ENCODE measurements around the gene AFF3. TPM values are rescaled to one million over a fixed set of nuclear protein-coding genes. Genes with fewer than 3 reads are reported as not detected.

The AFF3 gene
- total RNA-seq, 1 donor from 2014 or later, result 7.6 TPM

DNA sequence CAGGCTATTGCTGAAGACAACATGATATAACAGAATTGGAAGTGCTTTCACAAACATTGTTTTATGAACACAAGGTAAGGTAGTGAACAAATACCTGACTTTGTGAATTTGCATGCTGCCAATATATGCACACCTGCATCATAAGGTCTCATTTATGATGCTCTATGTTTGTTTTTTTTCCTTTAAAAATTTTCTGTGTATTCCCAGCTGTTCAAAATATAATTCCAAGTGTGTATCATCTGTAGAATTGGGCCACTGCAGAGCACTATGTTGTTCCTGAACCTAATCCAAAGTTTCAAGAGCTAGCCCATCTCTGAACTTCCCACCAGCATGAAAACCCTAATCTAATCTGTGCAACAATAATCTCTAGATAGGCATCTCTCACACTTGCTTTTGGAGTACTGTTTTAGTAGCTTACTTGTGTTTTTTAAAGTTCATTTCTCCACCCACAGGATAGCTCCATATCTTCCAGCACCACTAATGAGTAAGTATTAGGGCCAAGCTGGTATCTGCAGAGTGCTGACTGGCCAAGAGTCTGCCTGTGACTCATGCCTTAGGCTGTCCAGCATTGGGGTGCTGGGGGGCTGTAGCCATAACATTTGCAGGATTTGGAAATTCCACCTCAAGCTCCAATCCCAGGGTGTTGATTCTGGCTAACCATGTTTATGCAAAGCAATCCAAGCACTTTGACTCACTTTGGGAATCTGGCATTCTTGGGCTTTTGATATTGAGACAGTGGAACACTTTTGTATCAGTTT is 444.4 kb downstream of the AFF3 start:
- peak; percentile 82 for ATAC-seq (ENCODE audit: poor library complexity)
- peak; percentile 60 for DNase-seq
- intact Hi-C loops (cut with DNase I), result no loop called here

DNA sequence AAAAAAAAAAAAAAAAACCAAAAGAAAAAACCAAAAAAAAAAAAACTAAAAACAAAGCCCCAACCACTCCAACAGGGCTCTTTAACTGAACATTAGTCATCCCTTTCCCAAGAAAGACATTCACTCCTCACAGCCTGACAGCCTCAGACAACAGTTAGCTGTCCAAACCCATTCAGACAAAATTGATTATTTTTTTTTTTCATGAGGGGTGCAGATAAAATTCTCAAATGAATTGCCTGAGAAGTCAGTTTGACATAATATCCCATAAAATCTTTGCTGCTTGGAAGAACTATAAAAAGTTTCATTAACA is 446.5 kb downstream of the AFF3 start:
- ATAC-seq (ENCODE audit: poor library complexity), result no peak
- intact Hi-C loops (cut with DNase I), result no loop called here
- no peak for DNase-seq

DNA sequence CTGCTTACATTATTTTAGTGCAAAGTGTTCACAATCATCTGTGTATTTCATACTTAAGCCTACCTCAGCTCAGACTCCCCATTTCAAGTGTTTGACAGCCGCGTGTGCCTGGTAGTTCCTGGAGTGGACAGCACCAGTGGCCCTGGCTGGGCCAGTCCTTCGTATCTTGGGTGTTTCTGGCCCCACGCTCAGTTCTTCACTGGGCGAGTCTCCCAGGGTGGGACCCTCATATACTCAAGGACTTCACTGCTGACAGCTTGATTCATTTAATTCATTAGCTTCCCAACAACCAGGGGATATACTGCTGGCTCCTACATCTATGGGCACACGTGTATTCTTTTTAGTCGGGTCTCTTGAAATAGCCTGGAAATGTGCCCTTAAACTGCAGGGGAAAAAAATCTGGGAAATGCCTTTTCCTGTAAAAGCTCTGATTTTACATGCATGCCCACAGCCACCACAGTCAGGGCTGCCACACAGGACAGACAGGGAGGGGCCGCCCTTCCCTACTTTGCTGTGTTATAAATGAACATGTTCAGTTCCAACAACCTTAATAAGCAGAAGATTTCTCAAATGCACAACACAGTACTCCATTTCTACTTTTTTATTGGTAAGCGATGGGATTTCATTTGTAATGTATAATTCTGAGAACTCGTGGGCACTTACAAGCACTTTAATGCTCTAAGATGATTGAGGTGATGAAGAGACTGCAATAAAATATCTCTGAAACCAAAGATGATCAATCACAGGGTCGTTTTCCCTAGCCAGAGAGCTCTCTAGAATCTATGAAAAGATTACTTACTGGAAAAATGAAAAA is 447.1 kb downstream of the AFF3 start:
- DNase-seq (no peak), ATAC-seq (ENCODE audit: poor library complexity) (no peak)
- intact Hi-C loops (cut with DNase I), result no loop called here

- ATAC-seq (ENCODE audit: poor library complexity) (peak; percentile 21), DNase-seq (no peak)
- intact Hi-C loops (cut with DNase I), result no loop called here
Measured at GRCh38 chr2:99694331-99694730, 448.1 kb downstream of the AFF3 start.

DNA sequence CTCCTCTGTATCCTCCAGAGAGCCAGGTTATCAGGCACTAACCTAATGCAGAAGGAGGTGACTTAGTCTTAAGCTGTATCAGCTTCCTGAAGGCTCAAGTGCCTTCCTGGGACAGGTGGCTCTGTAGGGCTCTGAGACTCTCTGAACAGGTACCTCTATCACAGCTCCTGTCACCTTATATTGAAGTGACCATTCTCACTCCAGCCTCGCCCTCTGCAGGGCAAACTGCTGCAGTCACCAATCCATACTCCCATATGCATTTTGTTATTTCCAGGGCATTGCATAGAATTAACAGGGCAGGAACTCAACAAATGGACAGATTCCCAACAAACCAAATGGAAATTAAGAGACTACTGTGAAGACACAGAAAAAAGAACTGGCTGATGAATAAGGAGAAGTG is 449.6 kb downstream of the AFF3 start:
- no peak for ATAC-seq (ENCODE audit: poor library complexity)
- DNase-seq, result no peak
- intact Hi-C loops (cut with DNase I), result no loop called here

DNA sequence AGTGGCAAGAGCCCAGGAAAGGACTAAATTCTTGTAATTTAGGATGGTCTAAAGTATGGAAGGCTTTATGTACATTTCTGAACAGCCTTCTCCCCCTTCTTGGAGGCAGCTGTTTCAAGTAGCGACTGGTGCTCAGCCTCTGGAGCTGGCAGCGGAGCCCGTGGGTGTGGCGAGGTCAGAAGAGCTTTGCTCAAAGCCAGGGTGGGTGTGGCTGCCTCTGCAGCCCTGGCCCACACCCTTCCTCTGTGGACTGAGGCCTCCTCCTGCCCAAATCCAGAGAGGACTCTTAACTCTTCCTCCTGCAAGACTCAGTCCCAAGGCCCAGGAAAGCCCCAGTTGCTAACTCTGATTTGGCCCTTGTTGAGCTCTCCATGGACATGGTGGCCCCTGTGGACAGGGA is 450.5 kb downstream of the AFF3 start:
- DNase-seq (peak; percentile 86), ATAC-seq (ENCODE audit: poor library complexity) (peak; percentile 87)
- intact Hi-C loops (cut with DNase I), result no loop called here

DNA sequence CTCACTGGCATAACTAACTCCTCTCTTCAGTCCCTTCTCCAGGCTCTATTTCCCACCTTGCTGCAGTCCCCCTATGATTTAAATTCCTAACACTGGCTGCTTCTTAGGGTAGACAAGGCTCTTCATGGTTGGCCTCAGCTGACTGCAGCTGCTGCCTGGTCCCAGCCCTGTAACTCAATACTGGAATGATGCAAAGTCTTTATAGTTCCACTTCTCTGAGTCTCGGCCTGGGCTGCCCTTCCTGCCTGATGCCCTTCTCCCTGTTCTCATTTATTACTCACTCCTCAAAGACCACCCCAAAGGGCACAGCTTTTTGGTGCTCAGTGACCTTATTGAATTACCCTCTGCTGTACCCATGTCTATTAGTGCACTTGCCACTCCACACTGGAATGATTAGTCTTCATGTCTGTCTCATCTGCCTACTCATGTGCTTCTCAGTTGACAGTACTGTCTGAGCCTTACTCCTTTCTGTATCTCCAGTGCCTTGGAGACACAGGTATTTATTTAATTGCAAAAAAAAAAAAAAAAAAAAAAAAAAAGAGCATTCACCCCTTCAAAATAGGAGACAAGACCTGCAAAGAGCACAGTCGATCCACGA is 453.1 kb downstream of the AFF3 start:
- no peak for ATAC-seq (ENCODE audit: poor library complexity)
- no peak for DNase-seq
- intact Hi-C loops (cut with DNase I), result no loop called here

- ATAC-seq (ENCODE audit: poor library complexity), result no peak
- intact Hi-C loops (cut with DNase I), result no loop called here
- DNase-seq, result no peak
Measured at GRCh38 chr2:99688699-99689098, 453.7 kb downstream of the AFF3 start.

DNA sequence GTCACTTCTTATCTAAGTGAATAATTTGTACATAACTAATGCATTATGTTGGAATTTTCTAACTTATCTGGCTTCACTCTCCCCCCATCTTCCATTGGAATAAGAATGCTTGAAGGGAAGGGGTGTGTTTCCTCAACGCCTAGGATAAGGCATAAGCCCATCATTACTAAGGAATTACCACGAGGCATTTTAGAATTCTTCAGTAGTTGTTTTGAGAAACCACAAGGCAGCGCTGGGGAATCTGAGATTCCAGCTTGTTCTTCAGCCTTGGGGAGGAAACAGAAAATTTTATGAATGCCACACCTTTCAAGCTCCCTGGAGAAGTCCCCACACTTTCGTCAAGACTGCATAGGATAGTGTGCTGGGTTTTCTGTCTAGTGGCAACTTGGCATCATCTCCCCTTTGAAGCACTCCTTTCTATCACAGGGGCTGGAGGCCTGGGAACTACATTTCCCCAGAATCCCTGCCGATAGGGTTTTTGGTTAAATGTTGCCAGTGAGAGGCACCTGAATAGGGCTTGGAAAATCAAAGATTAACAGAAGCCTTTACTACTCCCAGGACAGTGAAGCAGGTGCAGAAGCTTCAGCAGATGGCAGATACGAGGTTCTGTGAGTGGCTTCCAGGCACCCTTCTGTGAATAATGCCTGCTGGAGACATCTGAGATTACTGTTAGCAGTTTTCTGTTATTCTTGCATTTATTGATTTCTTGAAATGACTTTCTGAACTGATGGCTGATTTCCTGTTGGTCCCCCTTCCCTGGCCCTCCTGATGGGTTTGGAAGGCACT is 459.9 kb downstream of the AFF3 start:
- ATAC-seq (ENCODE audit: poor library complexity) (no peak), DNase-seq (no peak)
- intact Hi-C loops (cut with DNase I), result no loop called here

DNA sequence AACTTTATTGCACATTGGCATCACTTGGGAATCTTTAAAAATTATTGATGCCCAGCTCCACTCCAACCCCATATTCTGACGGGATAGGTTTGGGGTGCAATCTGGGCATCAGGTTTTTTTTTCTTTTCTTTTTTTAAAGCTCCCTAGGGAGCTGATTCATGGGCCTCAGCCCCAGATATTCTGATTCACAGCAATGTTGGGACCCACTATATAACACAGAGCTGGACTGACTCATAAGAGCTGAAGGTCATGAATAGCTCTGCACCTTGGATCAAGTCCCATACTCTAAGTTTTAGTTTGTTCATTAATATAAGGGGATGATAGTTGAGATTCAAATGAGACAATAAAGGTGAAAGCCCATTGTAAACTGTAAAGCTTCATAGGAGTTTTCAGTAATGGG is 461.4 kb downstream of the AFF3 start:
- DNase-seq, result no peak
- ATAC-seq (ENCODE audit: poor library complexity), result peak; percentile 40
- intact Hi-C loops (cut with DNase I), result no loop called here

- ATAC-seq (ENCODE audit: poor library complexity) (peak; percentile 63), DNase-seq (no peak)
- intact Hi-C loops (cut with DNase I), result no loop called here
Measured at GRCh38 chr2:99679518-99679917, 462.9 kb downstream of the AFF3 start.

DNA sequence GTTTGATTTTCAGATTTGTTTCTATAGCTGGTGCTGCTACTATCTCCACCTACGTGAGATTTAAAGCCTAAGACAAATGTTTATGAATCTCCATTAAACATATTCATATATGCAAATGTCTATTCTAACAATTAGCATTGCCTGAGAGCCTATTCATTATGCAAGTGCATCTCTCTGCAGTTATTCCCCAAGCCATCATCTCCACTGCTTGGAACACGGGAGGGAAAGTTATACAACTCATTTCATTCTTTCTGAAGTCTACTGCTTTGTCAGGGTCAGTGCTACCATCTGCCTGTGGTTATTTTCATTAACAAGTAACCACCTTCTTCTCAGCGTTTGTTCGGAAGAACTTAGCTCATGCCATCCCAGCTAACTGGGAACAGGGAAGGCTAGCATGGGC is 463.8 kb downstream of the AFF3 start:
- ATAC-seq (ENCODE audit: poor library complexity) (no peak), DNase-seq (no peak)
- intact Hi-C loops (cut with DNase I), result no loop called here

DNA sequence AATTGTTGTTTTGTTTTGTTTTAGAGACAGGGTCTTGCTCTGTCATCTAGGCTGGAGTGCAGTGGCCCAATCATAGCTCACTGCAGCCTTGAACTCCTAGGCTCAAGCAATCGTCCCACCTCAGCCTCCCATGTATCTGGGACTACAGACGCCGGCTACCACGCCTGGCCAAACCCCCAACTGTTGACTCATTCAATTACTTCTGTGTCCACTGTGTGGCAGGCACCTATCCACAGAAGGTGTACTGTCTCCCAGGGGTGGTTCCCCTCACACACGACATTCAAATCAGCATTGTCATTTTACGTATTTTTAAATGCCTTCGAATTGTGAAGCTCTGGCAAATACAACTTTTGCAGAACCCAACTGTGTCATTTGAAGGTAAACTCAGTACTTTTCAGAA is 464.6 kb downstream of the AFF3 start:
- no peak for DNase-seq
- intact Hi-C loops (cut with DNase I), result no loop called here
- ATAC-seq (ENCODE audit: poor library complexity), result no peak

DNA sequence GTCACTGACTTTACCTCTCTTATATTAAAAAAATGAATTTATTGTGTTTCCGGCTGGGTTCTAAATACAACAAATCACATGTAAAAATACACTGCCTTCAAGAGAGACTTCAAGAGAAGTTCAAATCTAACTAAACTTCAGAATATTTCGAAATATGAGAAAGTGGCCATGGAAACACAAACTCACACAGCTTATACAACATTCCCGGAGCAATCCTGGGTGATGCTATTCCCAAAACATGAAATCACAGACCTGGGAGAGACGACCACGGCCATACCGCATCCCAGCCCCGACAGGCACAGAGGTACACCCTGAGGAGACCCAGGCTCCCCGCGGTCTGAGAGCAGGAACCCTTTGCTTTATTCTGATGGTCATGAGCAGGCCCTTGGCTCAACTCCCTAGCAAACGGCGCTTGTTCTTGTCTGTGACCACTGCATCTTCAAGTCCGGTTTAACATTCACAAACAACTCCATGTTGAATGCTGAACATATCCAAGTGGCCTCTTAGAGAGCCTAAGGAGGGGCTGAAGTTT is 467.2 kb downstream of the AFF3 start:
- ATAC-seq (ENCODE audit: poor library complexity) (no peak), DNase-seq (no peak)
- intact Hi-C loops (cut with DNase I), result no loop called here

- ATAC-seq (ENCODE audit: poor library complexity), result no peak
- no peak for DNase-seq
- intact Hi-C loops (cut with DNase I), result no loop called here
Measured at GRCh38 chr2:99674090-99674489, 468.3 kb downstream of the AFF3 start.

GRCh38 chr2:99672766-99673350 is 469.5 kb downstream of the AFF3 start:
- ATAC-seq (ENCODE audit: poor library complexity), result no peak
- intact Hi-C loops (cut with DNase I), result no loop called here
- DNase-seq, result no peak

DNA sequence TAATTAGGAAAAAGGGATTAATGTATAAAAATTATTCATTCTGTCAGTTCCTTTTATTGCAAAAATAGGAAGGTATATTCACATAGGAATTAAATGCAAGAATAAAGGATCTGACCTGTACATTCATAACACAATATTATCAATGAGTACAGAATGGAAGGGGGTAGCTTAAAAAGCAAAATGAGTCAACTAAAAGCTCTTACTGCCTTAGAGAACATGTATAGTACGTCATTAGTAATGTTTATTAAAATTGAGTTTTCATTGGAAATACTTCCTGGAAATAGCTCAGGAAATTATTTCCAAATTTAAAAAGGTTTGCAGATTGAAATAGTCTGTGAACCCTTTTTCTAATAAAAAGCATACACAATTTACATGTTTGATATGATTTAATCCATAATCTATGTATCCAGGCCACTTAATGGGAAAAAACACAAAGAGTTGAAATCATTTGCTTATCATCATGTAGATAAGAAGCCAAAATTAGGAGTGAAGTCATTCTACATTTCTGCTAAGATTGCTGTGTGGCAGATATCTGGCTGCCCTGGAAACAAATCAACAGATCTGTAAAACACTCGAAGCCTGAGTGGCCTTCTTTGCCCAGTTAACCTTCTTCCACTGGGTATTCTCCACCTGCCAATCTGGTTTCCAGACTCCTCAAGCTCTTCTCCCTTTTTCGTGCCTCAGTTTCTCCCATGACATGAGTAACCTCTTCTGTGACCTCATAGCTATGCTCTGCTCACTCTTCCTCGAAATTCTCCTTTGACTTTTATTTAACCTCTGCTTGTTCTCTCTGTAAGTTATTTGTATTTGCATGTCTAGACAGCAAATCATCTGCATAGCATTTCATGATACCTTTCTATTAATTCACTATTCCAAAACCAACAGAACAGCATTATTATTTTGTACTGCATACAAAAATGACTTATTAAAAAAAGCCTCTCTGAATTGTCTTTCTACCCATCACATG is 471.3 kb downstream of the AFF3 start:
- no peak for DNase-seq
- intact Hi-C loops (cut with DNase I), result no loop called here
- ATAC-seq (ENCODE audit: poor library complexity), result peak; percentile 90

DNA sequence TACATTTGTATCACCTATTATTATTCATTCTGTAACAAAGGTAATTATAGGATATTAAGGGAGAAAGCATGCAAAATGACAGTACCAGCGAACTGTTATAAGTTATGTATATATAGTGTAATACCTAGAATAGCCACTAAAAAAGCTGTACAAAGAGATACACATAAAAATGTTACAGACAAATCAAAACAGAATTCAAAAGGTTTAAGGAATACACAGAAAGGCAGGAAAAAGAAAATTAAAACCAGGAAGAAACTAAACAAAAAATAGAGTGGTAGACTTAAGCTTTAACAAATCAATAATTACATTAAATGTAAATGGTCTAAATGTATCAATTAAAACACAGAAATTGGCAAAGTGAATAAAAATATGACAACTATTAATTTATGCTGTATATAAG is 476.1 kb downstream of the AFF3 start:
- intact Hi-C loops (cut with DNase I), result no loop called here
- no peak for DNase-seq
- no peak for ATAC-seq (ENCODE audit: poor library complexity)

Measured in Right ventricle myocardium superior (tissue), 1 donor.